ENCODE results near the gene MEGF11.

- TF ChIP-seq, protein P1, sequence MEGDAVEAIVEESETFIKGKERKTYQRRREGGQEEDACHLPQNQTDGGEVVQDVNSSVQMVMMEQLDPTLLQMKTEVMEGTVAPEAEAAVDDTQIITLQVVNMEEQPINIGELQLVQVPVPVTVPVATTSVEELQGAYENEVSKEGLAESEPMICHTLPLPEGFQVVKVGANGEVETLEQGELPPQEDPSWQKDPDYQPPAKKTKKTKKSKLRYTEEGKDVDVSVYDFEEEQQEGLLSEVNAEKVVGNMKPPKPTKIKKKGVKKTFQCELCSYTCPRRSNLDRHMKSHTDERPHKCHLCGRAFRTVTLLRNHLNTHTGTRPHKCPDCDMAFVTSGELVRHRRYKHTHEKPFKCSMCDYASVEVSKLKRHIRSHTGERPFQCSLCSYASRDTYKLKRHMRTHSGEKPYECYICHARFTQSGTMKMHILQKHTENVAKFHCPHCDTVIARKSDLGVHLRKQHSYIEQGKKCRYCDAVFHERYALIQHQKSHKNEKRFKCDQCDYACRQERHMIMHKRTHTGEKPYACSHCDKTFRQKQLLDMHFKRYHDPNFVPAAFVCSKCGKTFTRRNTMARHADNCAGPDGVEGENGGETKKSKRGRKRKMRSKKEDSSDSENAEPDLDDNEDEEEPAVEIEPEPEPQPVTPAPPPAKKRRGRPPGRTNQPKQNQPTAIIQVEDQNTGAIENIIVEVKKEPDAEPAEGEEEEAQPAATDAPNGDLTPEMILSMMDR (conservative IDR thresholded peaks at IDR 0.05), result no peak
- no peak for TF ChIP-seq EZH2 (IDR thresholded peaks at IDR 0.05; ENCODE audit: low read depth)
Measured at GRCh38 chr15:66233487-66234415, 19.8 kb downstream of the MEGF11 start.
